ENCODE results near the gene SIAH1. TPM values are rescaled to one million over a fixed set of nuclear protein-coding genes. Genes with fewer than 3 reads are reported as not detected.

SIAH1 gene
- total RNA-seq, 1 experiment from 2014 or later = 22.7 TPM

- no TSS peak for BruUV-seq (replicated peaks)
- Histone ChIP-seq H3K36me3 (ENCODE audit: control insufficient read depth in 1 of 2, insufficient read depth in 2 of 2, low read length in 2 of 2) (no peaks in the 10 kb centered on the region), H3K79me2 (ENCODE audit: insufficient read depth, low read length) (no peaks in the 10 kb centered on the region), H3K4me3 (replicated peaks in 1 of 2; ENCODE audit: low read depth in 1 of 2, low read length in 2 of 2) (no peak overlapping the region), H3K4me1 (ENCODE audit: control insufficient read depth in 1 of 2, insufficient read depth in 2 of 2, low read length in 2 of 2) (peaks cover 0 to 12% of the 10 kb centered on the region in 2 experiments; a peak in 1 of 4 replicates), H3K9me3 (ENCODE audit: control insufficient read depth in 1 of 2, insufficient read depth in 1 of 2, low read depth in 1 of 2, low read length in 2 of 2) (no peaks in the 10 kb centered on the region), H3K27ac (ENCODE audit: low read depth, low read length) (no peak overlapping the region), H3K27me3 (ENCODE audit: insufficient read depth, low read length) (no peaks in the 10 kb centered on the region), H3K9me2 (ENCODE audit: insufficient read depth) (no peaks in the 10 kb centered on the region), H3K9ac (ENCODE audit: low read length) (no peak overlapping the region), H3K4me2 (ENCODE audit: low read length) (no peak overlapping the region), H4K20me1 (ENCODE audit: insufficient read depth) (no peaks in the 10 kb centered on the region), H2AFZ (ENCODE audit: low read depth, low read length, poor library complexity, severe bottlenecking) (no peak overlapping the region)
- no peak for TF ChIP-seq TCF7L2 (IDR thresholded peaks at IDR 0.05; ENCODE audit: borderline replicate concordance, extremely low read depth, insufficient read depth, insufficient read length)
- TF ChIP-seq ZFX (IDR thresholded peaks at IDR 0.05) = no peak
- TF ChIP-seq POLR2A (IDR thresholded peaks at IDR 0.05; ENCODE audit: borderline replicate concordance, extremely low read depth, insufficient read depth, insufficient read length) = no peak
- no peak for TF ChIP-seq REST (IDR thresholded peaks at IDR 0.05; ENCODE audit: low read depth)
- no peak for TF ChIP-seq JUND (IDR thresholded peaks at IDR 0.05)
- TF ChIP-seq EGR1 (IDR thresholded peaks at IDR 0.05; ENCODE audit: low read depth) = no peak
- ATAC-seq (no peak), DNase-seq (ENCODE audit: low read depth, low spot score) (no peak)
- RAD21 ChIA-PET (ENCODE audit: low non-redundant PET in 1 of 2, low total read pairs in 2 of 2, uncharacterized antibody in 2 of 2, unreplicated experiment in 2 of 2) = no interaction called here
- intact Hi-C loops (cut with micrococcal nuclease) = no loop called here
- POLR2A ChIA-PET = no interaction called here
- CTCF ChIA-PET = no interaction called here
These were observed 28.1 kb upstream of the SIAH1 start for GRCh38 chr16:48413272-48413671.
